Measurements from ENCODE around the gene PMAIP1.

DNA sequence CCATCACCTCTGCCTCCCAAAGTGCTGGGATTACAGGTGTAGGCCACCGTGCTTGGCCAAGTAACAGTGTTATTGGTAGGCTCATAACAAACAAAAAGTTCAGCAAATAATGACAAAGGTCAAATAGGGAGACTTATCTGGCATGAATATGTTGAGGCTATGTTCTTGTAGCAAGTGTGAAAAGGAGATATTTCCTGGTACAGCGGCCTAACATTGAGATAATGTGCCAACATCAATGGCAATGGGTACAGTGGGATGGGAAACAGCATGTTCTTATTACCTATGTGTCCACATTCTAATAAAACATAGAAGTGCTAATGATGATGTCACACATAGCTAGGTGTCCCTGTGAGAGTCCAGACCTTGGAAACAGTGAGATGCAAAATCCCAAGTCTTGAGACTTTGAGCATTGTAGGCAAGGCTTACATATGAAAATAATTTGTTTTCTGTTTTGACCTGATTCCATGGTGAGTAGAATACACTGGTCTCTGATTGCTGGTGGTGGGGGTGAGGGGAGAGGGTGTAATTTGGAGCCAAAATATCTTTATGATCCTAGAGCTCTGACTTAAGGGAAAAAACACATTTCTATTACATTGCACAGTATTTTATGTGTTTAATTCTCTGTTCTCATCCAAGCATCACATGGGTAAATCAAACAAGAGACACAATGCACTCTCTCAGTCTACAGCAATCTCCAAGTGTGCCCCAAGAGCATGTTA, 33.1 kb upstream of the PMAIP1 start:
- no peak for TF ChIP-seq EZH2 (IDR thresholded peaks at IDR 0.05; ENCODE audit: low read length)
- TF ChIP-seq, protein P1, sequence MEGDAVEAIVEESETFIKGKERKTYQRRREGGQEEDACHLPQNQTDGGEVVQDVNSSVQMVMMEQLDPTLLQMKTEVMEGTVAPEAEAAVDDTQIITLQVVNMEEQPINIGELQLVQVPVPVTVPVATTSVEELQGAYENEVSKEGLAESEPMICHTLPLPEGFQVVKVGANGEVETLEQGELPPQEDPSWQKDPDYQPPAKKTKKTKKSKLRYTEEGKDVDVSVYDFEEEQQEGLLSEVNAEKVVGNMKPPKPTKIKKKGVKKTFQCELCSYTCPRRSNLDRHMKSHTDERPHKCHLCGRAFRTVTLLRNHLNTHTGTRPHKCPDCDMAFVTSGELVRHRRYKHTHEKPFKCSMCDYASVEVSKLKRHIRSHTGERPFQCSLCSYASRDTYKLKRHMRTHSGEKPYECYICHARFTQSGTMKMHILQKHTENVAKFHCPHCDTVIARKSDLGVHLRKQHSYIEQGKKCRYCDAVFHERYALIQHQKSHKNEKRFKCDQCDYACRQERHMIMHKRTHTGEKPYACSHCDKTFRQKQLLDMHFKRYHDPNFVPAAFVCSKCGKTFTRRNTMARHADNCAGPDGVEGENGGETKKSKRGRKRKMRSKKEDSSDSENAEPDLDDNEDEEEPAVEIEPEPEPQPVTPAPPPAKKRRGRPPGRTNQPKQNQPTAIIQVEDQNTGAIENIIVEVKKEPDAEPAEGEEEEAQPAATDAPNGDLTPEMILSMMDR (optimal IDR thresholded peaks at IDR 0.05 in 1 of 3, IDR thresholded peaks at IDR 0.05 in 1 of 3, conservative IDR thresholded peaks at IDR 0.05 in 1 of 3; ENCODE audit: extremely low read depth in 1 of 3, insufficient read depth in 2 of 3, low read length in 3 of 3), result no peak
